MM.1S (cell line): Measurements from ENCODE around the gene MED13L.

ENCODE experiments used
- EZH2 ChIP-seq: fragments of 300-600 bp; sonication (generic); optimal IDR thresholded peaks from 2 replicates; pipeline ENCODE3; 2017; ENCODE audit warnings: low read depth, mild to moderate bottlenecking, antibody characterized with exemption, low read length, mixed read lengths
- EZH2phosphoT487 ChIP-seq: fragments of 300-600 bp; sonication (generic); IDR thresholded peaks from 2 replicates; pipeline ENCODE4 v1.6.1; 2018; ENCODE audit warnings: antibody characterized with exemption, low read length
- TF ChIP-seq, protein P1 (sequence below): fragments of 300-600 bp; sonication (generic); IDR thresholded peaks from 2 replicates; pipeline ENCODE4 v1.5.1; 2016; ENCODE audit warnings: antibody characterized with exemption, low read length, mixed read lengths

DNA sequence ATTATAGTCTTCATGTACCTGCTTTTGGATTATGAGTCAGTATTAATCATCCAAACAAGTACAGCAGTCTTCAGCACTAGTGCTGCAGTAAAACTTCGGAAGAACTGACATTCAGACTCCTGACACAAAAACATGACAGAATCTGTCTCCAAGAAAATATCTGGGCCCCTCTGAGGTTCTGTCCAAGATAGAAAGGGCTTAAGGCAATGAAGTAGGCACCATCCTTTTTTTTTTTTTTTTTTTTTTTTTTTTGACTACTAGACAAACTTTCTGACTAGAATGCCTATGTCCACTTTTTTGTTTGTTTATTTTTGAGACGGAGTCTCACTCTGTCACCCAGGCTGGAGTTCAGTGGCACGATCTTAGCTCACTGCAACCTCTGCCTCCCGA lies 112.5 kb downstream of the MED13L start:
- TF ChIP-seq, protein P1, sequence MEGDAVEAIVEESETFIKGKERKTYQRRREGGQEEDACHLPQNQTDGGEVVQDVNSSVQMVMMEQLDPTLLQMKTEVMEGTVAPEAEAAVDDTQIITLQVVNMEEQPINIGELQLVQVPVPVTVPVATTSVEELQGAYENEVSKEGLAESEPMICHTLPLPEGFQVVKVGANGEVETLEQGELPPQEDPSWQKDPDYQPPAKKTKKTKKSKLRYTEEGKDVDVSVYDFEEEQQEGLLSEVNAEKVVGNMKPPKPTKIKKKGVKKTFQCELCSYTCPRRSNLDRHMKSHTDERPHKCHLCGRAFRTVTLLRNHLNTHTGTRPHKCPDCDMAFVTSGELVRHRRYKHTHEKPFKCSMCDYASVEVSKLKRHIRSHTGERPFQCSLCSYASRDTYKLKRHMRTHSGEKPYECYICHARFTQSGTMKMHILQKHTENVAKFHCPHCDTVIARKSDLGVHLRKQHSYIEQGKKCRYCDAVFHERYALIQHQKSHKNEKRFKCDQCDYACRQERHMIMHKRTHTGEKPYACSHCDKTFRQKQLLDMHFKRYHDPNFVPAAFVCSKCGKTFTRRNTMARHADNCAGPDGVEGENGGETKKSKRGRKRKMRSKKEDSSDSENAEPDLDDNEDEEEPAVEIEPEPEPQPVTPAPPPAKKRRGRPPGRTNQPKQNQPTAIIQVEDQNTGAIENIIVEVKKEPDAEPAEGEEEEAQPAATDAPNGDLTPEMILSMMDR = no peak
- TF ChIP-seq EZH2 (no peak), EZH2phosphoT487 (no peak)
